Coronary artery (tissue), 2 donors: ENCODE data around the gene ERG28.

Source experiments
- DNase-seq: peaks from one replicate; pipeline ENCODE4 v3.0.0-alpha.2; 2017; ENCODE audit warnings: low spot score
- H3K27ac ChIP-seq, 2 donors: fragments of 200-600 bp; sonication (generic); one replicate each; pipeline ENCODE4 v1.5.1; 2016 to 2019
- H3K4me3 ChIP-seq: fragments of 200-600 bp; sonication (generic); 2 replicates; pipeline ENCODE4 v1.5.1; 2016; ENCODE audit warnings: mild to moderate bottlenecking, moderate library complexity
- CTCF ChIP-seq: fragments of 200-600 bp; sonication (generic); IDR thresholded peaks from one replicate; pipeline ENCODE4 v1.5.1; 2019; ENCODE audit warnings: antibody characterized with exemption

Gene ERG28

DNA sequence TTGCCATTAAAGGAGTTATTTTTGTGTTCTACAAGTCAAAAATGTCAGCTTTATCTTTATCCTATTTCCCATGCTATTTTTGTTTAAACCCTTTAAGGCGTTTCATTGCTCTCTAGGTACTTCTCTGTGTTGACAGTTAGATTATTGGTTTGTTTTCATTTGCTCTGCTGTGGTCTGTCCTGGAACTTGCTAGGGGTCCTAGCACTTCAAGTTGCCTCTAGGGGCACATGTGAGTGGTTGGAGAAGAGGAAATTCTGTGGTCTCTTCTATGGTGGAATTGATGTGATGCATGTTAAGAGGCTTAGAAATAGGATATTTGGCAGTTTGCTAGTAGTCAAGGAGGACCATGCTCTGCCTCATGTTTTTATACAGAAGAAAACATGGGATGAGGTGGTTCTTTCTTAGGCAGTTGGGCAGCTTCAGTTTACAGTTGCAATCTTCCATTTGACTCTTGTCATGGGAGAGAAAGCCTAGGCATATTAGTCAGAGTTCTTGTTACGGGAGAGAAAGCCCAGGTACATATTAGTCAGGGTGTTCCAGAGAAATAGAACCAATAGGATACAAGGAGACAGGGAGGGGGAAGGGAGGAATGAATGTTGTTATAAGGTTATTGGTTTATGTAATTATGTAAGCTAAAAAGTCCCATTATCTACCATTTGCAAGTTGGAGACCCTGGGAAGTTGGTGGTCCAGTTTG is 14.7 kb upstream of the ERG28 start:
- no peak for TF ChIP-seq CTCF
- no peak for DNase-seq
- H3K27ac ChIP-seq: no peak overlapping the region
- H3K4me3 ChIP-seq: no peak overlapping the region

- no peak for DNase-seq
- Histone ChIP-seq H3K4me3 (no peak overlapping the region), H3K27ac (no peak overlapping the region)
- no peak for TF ChIP-seq CTCF
Measured at GRCh38 chr14:75673345-75674035, 12.8 kb upstream of the ERG28 start.

DNA sequence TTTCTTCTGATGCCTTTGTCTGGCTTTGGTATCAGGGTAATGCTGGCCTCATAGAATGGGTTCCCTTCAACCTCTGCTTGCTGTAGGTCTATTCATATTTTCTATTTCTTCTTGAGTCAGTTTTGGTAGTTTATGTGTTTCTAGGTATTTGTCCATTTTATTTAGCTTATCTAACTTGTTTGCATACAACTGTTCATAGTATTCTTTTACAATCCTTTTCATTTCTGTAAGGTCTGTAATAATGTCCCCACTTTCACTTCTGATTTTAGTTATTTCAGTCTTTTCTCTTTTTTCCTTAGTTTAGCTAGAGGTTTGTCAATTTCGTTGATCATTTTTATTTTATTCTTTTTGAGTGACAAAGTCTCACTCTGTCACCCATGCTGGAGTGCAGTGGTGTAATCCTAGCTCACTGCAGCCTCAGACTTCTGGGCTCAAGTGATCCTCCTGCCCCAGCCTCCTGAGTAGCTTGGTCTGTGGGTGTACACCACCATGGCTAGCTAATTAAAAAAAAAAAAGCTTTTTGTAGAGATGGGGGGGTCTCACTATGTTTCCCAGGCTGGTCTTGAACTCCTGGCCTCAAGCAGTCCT is 12.0 kb upstream of the ERG28 start:
- TF ChIP-seq CTCF: no peak
- no peak for DNase-seq
- Histone ChIP-seq H3K4me3 (no peak overlapping the region), H3K27ac (no peak overlapping the region)

GRCh38 chr14:75667099-75667765 is 6.6 kb upstream of the ERG28 start:
- Histone ChIP-seq H3K27ac (no peak overlapping the region), H3K4me3 (no peak overlapping the region)
- no peak for TF ChIP-seq CTCF
- no peak for DNase-seq

- H3K27ac ChIP-seq: no peak overlapping the region
Measured at GRCh38 chr14:75662966-75663365, 2.3 kb upstream of the ERG28 start.

GRCh38 chr14:75661499-75661814 is 781 bp upstream of the ERG28 start:
- H3K27ac ChIP-seq: peak overlapping the region; percentile 74 to 84
- no peak for DNase-seq
- no peak for TF ChIP-seq CTCF
- peak overlapping the region; percentile 82 for H3K4me3 ChIP-seq

More at GRCh38 chr14:75662966-75663365, 2.3 kb upstream of the ERG28 start:
- no peak for TF ChIP-seq CTCF
- no peak for DNase-seq
- H3K4me3 ChIP-seq: no peak overlapping the region
